ENCODE data around the gene COQ5.

- TF ChIP-seq, protein P1, sequence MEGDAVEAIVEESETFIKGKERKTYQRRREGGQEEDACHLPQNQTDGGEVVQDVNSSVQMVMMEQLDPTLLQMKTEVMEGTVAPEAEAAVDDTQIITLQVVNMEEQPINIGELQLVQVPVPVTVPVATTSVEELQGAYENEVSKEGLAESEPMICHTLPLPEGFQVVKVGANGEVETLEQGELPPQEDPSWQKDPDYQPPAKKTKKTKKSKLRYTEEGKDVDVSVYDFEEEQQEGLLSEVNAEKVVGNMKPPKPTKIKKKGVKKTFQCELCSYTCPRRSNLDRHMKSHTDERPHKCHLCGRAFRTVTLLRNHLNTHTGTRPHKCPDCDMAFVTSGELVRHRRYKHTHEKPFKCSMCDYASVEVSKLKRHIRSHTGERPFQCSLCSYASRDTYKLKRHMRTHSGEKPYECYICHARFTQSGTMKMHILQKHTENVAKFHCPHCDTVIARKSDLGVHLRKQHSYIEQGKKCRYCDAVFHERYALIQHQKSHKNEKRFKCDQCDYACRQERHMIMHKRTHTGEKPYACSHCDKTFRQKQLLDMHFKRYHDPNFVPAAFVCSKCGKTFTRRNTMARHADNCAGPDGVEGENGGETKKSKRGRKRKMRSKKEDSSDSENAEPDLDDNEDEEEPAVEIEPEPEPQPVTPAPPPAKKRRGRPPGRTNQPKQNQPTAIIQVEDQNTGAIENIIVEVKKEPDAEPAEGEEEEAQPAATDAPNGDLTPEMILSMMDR (IDR thresholded peaks at IDR 0.05) = no peak
- no peak for TF ChIP-seq POLR2AphosphoS5 (IDR thresholded peaks at IDR 0.05)
Observed at GRCh38 chr12:120562906-120563305, 33.9 kb upstream of the COQ5 start.

Data from breast epithelium (tissue), 3 donors.